ENCODE results near the gene B3GALNT2.

The B3GALNT2 gene

DNA sequence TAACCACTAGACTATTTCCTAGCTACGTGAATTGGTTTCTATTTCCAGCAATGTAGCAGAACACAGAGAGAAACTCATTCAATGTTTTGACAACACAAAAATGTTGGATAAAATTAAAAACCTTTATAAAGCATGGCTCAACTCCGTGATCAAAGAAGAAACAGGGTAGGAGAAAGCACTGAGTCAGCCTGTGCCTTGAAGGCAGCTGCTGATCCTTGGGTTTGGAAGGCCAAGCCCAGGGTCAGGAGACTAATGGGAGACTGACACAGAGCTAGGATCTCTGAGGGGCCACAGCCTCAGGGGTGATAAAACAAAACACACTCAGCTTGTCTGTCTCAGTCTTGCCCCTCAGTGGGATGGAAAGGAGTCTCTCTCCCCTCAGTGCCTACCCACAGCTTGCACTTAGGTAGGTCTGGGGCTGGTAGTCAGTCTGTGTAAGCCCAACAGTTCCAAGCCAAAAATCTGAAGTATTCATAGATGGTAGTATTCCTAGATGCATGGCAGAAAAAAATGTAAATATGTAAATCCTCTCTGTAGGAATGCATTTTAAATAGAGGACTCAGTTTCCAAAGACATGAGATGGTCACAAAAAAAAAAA is 53.3 kb downstream of the B3GALNT2 start:
- DNase-seq = no peak

DNA sequence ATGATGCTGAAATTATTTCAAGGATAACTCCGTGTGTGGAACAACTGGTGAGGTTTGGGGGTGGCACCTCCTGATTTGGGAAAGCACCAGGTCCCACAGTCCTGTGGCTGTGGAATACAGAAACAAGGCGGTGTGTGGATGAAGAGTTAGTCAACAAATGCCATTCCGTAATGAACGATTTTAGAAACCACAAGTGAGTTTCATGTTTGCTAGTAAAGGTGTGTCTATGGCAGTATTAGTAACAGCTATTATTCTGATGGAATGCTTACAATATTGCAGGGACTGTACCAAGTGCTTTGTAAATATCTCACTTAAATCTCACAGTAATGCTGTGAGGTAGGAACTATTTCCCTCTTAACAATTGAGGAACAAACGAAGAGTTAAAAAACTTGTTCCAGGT is 53.8 kb downstream of the B3GALNT2 start:
- DNase-seq = no peak

DNA sequence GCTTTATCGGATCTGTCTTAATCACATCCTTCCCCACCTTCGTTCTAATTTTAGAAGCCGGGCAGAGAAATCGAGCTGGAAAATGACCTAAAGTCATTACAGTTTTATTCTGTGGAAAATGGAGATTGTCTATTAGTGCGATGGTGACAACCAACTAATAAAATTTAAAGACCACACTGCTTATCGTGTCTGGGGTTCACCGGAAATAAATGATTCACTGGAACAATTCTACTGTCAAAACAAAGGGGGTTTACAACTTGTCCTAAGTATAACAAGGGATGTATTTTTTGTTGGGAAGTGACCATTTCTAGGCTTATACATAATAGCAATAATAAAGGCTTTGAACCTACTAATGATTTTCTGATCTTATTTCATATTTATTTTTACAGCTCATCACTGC is 55.6 kb downstream of the B3GALNT2 start:
- DNase-seq = no peak

DNA sequence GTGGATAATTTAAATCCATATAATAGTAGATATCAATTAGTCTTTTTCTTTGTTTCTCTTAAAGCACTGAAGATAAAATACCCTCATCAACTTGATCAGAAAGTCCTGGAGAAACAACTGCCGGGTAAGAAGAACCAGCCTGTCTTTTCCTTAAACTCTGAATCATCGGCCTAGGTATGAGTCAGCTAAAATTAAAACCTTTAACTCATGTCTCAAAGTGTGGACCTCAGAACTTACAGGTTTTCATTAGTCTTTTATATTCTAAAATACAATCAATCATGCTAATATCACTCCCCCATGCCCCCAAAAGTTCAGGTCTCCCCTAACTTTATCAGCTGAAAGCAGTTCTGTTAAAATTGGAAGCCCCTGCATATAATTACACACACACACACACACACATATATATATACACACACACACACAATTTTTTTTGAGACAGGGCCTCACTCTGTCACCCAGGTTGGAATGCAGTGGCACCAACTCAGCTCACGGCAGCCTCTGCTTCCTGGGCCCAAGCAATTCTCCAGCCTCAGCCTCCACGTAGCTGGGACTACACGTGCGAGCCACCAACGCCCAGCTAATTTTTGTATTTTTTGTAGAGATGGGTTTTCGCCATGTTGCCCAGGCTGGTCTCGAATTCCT is 61.3 kb downstream of the B3GALNT2 start:
- no peak for DNase-seq

DNA sequence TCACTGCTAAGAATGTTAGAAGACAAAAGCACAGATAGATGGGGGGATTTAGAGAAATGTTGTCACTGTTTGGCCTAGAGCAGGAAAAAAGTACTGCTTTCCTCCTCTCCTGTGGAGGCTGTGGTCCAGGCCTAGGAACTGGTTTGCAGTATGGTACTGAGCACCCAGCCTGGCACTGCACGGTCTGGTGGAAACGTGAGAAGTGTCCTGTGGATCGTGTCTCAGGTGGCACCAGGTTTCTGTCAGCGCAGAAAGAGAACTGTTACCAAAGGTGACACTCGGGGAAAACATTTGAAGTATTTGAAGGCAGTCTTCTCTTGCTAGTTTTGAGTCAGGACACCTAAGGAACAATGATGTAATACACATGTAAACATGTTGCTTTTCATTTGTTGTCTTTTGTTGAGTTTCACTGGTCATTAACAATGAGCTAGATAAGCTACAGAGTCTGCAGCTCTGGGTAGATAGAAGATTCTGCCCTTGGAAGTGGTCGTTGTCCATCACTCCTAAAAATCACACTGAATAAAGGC is 63.0 kb downstream of the B3GALNT2 start:
- no peak for DNase-seq

DNA sequence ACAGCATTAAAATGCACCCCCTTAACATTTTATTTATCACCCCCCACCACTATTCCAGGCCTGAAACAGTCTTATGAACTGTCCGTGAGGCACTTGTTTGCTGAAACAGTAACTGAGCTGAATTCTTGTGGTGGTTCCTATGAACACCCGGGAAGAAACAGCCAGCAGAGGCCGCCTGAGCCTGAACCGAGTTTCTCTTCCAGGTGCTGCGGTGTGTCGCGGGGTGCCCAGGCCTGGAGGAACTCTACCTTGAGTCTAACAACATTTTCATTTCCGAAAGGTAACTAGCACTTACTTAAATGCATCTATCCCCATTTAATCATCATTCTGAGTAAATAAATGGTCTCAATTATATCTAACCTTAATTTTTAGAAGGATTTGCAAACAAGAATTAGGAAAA is 70.3 kb downstream of the B3GALNT2 start:
- no peak for DNase-seq

DNA sequence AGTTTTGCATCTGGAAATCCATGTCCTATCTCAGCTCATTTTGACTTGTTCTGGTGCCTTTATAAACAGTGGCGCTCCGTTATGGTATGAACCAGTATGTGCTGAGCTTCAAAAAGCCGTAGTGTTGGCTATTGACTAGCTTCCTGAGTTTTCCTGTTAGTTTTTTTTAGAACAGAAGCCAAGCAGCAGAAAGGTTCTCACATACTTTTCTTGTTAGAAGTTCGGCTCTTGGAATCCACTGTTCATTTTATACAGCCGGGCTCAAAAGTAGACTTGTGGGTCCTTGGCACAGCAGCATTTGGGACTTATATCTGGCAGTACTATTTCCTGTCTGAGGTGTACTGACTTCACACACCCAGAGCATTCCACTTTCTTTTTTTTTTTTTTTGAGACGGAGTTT is 73.3 kb downstream of the B3GALNT2 start:
- DNase-seq = no peak

DNA sequence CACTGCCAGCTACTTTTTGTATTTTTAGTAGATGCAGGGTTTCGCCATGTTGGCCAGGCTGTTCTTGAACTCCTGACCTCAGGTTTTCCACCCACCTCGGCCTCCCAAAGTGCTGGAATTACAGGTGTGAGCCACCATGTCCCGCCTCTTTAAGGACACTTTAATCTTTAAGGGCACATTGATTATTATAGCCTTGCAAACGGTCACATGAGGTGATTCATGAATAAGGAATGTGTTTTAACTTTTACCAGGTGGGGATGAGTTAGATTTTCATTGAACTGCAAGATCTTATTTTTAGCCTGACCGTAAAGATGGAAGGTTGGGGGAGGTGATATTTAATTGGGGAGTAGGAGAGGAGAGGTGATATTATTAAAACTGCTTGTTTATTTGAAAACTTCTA is 75.1 kb downstream of the B3GALNT2 start:
- no peak for DNase-seq

DNA sequence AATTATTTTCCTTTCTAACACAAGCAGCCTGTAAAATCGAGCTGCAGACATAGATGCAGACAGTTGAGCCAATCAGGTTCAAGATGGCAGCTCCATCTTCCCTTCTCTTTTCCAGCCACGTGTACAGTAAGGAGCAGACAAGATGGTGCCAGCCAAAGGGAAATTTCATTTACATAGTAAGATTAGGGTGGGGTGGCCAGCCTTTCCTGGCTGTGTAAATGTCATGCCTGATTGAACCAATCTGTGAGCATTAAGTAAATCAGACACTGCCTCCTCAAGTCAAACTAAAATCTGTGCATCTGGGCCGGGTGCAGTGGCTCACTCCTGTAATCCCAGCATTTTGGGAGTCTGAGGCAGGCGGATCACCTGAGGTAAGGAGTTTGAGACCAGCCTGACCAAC is 76.8 kb downstream of the B3GALNT2 start:
- DNase-seq = peak; percentile 16

DNA sequence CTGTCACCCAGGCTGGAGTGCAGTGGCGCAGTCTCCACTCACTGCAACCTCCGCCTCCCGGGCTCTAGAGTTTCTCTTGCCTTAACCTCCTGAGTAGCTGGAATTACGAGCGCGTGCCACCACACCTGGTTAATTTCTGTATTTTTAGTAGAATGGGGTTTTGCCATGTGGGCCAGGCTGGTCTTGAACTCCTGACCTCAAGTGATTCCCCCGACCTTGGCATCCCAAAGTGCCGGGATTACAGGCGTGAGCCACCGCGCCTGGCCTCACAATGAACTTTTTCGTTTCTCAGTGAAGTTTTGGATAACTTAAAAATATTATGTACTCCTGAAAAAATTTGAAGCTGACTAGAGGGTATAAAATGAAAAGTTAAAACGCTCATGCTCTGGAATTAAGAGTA is 77.6 kb downstream of the B3GALNT2 start:
- no peak for DNase-seq

DNA sequence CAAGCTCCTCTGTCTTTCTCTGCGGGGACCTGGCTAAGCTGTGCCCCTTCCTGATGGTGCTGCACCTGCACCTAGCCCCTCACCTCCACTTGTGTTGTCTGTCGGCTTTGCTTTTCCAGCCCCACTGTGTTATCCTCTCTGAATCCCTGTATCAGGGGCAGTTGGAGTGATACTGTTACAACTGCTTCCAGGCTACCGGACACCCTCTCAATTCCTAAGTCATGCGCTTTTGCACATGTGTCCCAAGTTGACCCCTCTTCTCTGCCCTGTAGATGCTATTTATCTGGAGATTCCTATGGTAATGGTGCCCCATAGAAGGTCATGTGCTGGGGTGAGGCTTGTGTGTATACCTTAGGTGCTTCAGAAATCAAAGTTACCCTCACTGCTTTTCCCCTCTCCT is 78.1 kb downstream of the B3GALNT2 start:
- no peak for DNase-seq

DNA sequence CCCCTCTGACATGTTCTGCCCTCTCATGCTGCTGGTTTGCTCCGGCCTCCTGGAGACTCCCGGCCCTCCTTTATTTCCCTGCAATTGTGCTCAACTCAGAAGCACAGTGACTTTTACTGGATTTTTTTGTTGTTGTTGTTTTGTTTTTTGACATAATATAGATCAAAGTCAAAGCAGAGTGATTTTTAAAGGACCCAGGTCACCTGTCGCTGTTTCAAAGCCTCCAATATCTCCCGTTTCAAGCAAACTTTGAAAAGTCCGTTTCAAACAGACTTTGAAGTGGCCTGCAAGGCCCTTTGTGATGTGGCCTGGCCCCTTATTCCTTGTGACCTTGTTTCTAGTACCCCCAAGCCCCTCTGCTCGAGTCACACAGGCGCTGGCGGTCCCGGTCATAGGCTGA is 78.9 kb downstream of the B3GALNT2 start:
- no peak for DNase-seq

DNA sequence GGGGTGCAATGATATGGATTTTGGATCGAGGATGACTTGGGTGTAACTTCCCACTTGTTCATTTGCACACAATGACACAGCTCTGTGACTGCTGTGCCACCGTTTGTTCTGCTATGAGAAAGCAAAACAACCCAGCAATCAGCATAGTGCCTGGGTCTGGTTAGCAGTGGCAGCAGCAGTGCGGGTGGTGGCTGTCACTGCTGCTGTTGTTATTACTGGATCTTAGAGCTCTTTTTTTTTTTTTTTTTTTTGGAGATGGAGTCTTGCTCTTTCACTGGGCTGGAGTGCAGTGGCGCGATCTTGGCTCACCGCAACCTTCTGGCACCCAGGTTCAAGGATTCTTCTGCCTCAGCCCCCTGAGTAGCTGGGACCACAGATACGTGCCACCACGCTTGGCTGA is 80.2 kb downstream of the B3GALNT2 start:
- DNase-seq = no peak

DNA sequence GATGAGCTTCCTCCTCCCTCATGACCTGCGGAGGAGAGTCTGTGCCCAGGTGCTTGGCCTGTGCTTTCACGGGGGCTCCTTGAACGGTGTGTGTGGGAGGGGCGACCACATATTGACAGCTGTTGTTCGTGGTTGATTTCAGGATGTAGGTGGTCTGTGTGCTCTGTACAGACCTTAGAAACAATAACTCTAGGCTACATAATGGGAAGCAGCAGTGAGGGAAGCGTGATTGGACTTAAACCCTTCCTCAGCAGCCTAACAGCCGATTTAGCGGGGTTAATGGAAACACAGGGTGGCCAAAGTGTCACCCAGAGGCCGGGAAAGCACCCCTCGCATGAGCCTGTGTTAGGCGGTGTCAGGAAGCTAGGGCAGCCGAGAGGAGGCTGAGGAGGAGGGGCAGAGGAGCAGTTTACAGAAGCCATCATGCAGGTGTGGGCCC is 81.0 kb downstream of the B3GALNT2 start:
- DNase-seq = no peak

DNA sequence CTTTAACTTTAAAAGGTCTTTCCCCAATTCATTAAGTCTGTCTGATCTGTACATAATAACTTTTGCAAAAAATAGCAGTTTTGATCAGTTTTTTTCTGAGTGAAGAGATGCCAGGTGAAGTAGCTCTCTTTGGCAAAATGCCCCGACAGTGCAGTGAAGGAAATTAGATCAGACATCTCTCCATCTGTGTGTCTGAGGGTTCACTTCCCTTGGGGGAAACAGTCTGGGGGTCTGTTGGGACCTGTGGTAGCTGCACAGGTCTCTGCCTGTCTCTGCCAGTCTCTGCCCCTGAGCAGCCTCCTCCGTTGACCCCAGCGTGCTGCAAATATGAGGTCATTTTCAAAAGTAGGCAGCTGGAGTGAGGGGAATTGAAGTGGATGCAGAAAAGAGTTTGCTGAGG is 82.5 kb downstream of the B3GALNT2 start:
- no peak for DNase-seq

DNA sequence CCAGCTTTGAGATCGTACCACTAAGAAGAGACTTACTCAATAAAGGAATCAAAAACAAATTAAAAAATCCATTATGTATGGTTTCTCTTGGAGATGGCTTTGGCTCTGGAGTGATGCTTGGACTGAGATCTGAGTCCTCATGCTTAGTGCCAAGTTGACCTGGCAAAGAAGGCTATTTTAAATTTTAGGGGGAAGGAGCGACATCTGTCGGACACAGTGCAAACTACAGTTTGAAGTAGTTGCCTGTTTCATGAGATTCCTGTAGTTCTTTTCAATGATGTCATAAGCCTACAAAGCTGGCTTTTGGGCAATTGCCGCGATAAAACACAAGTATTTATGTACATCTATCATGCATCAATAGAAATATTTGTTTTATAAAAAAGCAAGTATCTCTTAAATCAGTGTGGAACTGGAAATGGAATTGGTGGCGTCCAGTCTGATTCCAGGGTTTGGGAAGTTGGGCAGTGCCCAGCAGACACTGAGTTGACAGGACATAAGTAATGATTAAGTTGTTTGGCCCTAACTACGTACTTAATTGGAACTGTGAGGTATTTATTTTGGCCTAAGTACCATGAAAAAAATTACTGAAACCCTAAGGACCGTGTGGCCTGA is 87.1 kb downstream of the B3GALNT2 start:
- DNase-seq = peak; percentile 79

DNA sequence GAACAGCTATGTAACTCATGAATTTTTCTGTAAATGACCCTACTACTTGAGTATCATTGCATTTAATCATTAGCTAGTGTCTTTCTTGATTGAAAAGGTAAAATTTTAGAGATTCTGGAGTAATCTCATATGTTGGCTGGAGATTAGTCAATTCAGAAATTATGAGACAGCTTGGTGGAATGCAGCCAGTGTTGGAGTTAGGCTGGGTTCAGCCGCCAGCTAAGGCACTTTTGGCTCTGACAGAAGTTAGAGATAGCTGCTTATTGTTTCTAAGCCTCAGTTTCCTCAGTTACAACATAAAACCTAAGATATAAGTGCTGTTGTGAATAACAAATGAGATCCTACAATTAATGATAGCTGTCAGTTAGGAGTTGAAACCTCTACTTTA is 87.6 kb downstream of the B3GALNT2 start:
- DNase-seq = peak; percentile 34

DNA sequence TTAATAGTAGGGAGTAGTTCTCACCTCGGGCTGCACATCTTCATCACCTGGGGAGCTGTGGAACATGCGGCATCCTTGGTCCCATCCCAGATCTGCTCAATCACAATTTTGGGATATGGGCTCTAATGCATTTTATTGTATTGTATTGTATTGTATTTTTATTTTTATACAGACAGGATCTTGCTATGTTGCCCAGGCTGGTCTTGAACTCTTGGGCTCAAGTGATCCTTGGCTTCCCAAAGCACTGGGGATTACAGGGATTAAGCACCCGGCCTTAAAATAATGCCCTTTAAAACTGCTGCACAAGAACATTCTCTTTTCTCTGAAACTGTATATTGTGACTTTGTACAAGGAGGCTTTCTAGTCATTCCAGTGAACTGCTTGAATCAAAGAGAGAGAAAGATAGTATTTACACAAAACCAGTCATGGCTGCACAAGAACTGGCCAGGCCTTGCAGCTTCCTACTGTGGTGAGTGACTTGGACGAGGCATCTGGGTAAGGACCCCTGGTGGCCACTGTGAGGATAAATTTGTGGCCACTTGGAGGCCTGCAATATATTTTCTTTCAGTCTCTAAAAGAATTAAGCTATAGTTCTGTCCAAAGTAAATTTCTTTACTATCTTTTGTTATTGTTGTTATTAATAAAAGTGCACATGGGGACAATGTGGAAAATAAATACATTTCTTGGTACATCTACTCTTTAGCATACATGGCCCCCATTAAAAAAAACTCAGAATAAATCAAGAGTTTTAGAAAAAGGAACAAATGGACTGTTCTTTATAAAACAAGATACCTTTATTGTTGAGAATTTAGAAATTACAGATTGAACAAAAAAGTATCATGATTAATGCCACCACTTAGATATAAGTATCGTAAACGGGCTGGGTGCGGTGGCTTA is 89.0 kb downstream of the B3GALNT2 start:
- peak; percentile 91 for DNase-seq

DNA sequence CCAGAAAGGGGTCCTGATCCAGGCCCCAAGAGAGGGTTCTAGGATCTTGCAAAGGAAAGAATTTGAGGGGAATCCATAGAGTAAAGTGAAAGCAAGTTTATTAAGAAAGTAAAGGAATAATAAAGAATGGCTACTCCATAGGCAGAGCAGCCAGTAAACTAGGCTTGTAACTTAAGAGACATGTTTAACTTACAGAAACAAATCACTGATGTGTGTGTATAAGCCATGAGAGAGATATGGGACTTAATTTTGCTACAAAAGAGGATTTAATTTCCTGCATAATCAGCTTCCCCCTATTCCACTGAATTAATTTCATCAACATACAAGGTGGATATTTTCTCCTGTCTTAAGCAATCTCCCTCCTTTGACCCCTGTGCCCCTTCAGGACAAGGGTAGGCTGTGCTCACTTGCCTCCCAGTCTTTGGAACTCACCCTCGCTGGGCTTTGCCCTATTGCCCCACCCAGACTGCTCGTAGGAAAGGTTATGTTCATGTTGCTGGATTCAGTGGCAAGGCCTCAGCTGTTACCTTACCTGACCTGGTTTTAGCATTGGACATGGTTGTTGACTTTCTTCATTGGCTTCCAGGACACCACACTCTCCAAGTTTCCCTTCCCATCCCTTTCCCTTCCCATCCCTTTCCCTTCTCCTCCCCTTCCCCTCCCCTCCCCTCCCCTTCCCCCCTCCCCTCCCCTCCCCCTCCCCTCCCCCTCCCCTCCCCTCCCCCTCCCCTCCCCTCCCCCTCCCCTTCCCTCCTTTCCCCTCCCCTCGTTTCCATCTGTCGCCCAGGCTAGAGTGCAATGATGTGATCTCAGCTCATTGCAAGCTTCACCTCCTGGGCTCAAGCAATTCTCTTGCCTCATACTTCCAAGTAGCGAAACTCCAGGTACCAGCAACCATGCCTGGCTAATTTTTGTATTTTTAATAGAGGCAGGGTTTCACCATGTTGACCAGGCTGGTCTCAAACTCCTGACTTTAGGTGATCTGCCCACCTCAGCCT is 92.5 kb downstream of the B3GALNT2 start:
- peak; percentile 73 for DNase-seq

DNA sequence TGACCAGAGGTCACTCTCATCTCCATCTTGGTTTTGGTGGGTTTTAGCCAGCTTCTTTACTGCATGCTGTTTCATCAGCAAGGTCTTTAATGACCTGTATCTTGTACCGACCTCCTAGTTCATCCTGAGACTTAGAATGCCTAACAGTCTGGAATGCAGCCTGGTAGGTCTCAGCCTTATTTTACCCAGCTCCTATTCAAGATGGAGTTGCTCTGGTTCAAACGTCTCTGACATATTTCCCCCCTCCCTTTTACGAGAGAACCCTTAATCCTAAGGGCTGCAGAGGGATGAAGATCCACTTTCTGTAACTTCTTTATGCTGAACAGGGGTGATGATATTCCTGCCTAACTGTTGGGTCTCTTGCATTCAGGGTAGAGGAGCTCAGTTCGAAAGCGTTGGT is 93.8 kb downstream of the B3GALNT2 start:
- DNase-seq = no peak

DNA sequence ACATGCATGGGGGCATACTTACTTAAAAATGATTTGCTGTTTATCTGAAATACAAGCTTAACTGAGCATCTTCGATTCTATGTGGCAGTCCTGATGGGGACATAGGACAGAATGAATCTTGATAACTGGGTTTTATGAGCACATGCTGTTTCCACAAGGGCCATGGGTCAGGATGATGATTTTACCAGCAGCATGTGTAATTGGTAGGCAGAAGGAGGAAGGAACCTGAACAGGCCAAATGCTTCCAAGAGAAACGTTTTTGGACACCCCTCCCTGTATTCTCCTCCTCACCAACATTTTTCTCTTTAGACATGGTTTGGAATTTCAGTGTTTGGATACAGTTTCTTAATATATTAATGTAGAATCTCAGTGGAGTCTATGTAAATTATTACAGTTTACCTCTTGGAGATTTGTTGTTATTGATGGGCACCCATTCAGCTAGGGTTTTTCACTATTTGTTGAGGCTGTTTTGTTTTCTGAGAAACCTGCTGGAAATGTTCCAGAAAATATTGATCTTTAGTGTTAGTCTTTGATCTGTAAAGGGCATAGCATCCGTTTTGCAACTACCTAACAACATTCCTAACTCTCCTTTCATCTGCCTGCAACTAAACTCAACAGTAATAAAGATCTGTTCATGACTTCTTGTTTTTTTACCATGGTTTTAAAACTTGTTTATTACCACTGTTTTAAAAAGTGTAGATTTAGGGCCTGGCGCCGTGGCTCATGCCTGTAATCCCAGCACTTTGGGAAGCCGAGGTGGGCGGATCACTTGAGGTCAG is 95.0 kb downstream of the B3GALNT2 start:
- no peak for DNase-seq

Data from NCI-H82 (cell line).